Measurements from ENCODE around the gene ZNF629.

The ZNF629 gene

DNA sequence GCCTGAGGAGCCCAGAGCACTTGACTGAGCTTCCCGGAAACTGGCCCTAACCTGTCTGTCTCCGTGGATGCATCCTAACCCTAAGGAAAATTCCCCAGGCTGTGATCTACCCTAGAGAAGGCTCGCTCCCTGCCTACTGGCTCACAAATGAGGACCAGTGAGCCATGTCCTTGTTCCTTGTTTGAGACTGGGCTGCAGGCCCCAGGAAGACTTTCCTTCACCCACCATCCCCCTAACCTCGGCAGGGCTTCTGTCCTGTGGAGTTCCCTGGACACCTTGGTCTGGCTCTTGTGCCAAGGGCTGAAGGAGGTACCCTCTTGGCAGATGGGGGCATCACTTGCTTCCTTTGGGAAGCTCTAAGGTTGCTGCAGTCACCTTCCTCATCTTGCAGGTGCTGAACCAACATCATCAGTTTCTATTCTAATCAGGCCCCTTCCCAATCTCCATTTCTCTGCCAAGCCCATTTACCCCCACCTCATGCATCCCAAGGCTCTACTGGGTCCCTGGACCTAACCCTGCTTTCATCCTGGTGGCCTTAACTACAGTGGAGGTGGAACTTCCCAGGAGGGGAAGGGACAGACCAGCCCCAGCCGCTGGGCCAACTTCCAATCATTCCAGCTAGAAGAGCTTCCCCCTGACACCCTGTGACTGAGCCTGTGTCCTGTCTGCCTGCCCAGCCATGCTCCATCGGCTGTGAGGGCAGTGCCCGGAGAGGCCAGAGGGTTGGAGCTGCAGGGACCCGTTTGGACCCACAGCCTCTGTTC, 12.5 kb downstream of the ZNF629 start:
- Histone ChIP-seq H3K27me3 (ENCODE audit: control insufficient read depth, insufficient read depth, low read length) (no peaks in the 10 kb centered on the region), H3K9ac (ENCODE audit: low read depth, low read length) (no peak overlapping the region), H3K4me3 (ENCODE audit: low read depth, low read length) (peak overlapping the region; percentile 59), H3K4me1 (ENCODE audit: control insufficient read depth, insufficient read depth, low read length) (peaks cover 10% of the 10 kb centered on the region), H3K36me3 (ENCODE audit: control insufficient read depth, insufficient read depth, low read length) (peaks cover 38% of the 10 kb centered on the region), H3K9me3 (ENCODE audit: control insufficient read depth, insufficient read depth, low read length) (no peaks in the 10 kb centered on the region)

DNA sequence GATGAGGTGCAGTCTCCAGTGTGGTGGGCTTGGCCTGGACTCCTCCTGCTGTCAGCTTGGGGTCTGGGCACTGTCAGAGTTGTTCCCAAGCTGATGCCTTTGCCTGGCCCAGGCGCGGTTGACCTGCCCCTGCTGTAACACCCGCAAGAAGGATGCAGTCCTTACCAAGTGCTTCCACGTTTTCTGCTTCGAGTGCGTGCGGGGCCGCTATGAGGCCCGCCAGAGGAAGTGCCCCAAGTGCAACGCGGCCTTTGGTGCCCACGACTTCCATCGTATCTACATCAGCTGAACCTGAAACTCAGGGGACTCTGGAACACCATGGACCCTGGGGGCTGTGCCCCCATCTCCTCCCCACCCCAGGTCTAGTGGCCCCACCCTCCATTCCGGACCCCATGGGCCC, 13.2 kb downstream of the ZNF629 start:
- Histone ChIP-seq H3K4me1 (ENCODE audit: control insufficient read depth, insufficient read depth, low read length) (peaks cover 6% of the 10 kb centered on the region), H3K9ac (ENCODE audit: low read depth, low read length) (no peak overlapping the region), H3K36me3 (ENCODE audit: control insufficient read depth, insufficient read depth, low read length) (peaks cover 42% of the 10 kb centered on the region), H3K9me3 (ENCODE audit: control insufficient read depth, insufficient read depth, low read length) (no peaks in the 10 kb centered on the region), H3K4me3 (ENCODE audit: low read depth, low read length) (no peak overlapping the region), H3K27me3 (ENCODE audit: control insufficient read depth, insufficient read depth, low read length) (no peaks in the 10 kb centered on the region)

DNA sequence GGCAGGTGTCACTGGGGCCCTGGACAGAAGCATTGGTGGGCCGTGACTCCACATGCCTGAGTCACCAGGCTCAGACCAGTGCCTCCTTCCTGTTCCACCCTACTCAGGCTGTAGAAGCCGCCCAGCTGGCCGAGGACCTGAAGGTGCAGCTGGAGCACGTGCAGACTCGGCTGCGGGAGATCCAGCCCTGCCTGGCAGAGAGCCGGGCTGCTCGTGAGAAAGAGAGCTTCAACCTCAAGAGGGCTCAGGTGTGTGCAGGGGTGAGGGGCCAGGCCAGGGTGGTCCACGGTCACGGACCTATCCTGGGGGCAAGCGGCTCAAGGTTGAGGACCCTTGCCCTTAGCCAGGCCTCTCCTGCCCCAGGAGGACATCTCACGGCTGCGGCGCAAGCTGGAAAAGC, 15.3 kb downstream of the ZNF629 start:
- Histone ChIP-seq H3K9me3 (ENCODE audit: control insufficient read depth, insufficient read depth, low read length) (no peaks in the 10 kb centered on the region), H3K4me3 (ENCODE audit: low read depth, low read length) (no peak overlapping the region), H3K9ac (ENCODE audit: low read depth, low read length) (no peak overlapping the region), H3K36me3 (ENCODE audit: control insufficient read depth, insufficient read depth, low read length) (peaks cover 58% of the 10 kb centered on the region), H3K27me3 (ENCODE audit: control insufficient read depth, insufficient read depth, low read length) (no peaks in the 10 kb centered on the region), H3K4me1 (ENCODE audit: control insufficient read depth, insufficient read depth, low read length) (no peaks in the 10 kb centered on the region)

DNA sequence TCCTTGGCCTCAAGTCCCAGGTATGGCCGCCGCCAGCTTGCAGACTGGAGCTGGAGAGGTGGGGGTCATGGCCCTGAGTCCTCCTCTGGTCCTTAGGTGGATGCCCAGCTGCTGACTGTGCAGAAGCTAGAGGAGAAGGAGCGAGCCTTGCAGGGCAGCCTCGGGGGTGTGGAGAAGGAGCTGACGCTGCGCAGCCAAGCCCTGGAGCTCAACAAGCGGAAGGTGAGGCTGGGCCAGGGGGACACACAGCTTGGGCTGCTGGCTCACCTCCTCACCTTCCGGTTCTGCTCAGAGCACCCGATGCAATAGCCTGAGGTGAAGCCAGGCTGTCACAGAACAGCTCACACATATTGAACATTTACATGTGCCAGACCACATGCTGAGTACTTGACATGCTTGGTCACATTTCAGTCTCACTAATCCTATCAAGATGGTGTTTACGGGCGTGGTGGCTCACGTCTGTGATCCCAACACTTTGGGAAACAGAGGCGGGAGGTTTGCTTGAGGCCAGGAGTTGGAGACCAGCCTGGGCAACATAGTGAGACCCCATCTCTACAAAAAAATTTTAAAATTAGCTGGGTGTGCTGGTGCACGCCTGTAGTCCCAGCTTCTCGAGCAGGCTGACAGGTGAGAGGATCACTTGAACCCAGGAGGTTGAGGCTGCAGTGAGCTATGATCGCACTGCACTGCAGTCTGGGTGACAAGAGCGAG, 17.5 kb downstream of the ZNF629 start:
- no peaks in the 10 kb centered on the region for H3K9me3 ChIP-seq (ENCODE audit: control insufficient read depth, insufficient read depth, low read length)
- H3K4me1 ChIP-seq (ENCODE audit: control insufficient read depth, insufficient read depth, low read length): no peaks in the 10 kb centered on the region
- no peaks in the 10 kb centered on the region for H3K27me3 ChIP-seq (ENCODE audit: control insufficient read depth, insufficient read depth, low read length)
- no peak overlapping the region for H3K9ac ChIP-seq (ENCODE audit: low read depth, low read length)
- peaks cover 77% of the 10 kb centered on the region for H3K36me3 ChIP-seq (ENCODE audit: control insufficient read depth, insufficient read depth, low read length)
- no peak overlapping the region for H3K4me3 ChIP-seq (ENCODE audit: low read depth, low read length)

DNA sequence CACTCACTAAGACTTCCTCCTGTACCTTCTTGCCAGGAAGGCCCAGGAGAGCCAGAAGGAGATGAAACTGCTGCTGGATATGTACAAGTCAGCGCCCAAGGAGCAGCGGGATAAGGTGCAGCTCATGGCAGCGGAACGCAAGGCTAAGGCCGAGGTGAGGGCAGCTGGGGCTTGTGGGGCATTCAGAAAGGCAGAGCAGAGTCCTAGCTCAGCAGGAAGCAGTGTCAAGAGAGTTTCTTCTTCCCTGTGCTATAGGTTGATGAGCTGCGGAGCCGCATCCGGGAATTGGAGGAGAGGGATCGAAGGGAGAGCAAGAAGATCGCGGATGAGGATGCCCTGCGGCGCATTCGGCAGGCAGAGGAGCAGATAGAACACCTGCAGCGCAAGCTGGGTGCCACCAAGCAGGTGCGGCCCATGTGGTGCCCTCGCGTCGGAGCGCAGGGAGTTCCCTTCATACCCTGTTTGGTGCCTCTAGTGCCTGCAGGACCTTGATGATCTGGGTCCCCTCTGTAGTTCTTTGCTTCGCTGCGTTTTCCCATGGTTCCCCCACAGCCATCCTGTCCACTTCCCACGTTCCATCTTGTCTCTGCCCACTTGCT, 18.3 kb downstream of the ZNF629 start:
- Histone ChIP-seq H3K36me3 (ENCODE audit: control insufficient read depth, insufficient read depth, low read length) (peaks cover 82% of the 10 kb centered on the region), H3K4me3 (ENCODE audit: low read depth, low read length) (no peak overlapping the region), H3K9ac (ENCODE audit: low read depth, low read length) (no peak overlapping the region), H3K9me3 (ENCODE audit: control insufficient read depth, insufficient read depth, low read length) (no peaks in the 10 kb centered on the region), H3K27me3 (ENCODE audit: control insufficient read depth, insufficient read depth, low read length) (no peaks in the 10 kb centered on the region), H3K4me1 (ENCODE audit: control insufficient read depth, insufficient read depth, low read length) (no peaks in the 10 kb centered on the region)

DNA sequence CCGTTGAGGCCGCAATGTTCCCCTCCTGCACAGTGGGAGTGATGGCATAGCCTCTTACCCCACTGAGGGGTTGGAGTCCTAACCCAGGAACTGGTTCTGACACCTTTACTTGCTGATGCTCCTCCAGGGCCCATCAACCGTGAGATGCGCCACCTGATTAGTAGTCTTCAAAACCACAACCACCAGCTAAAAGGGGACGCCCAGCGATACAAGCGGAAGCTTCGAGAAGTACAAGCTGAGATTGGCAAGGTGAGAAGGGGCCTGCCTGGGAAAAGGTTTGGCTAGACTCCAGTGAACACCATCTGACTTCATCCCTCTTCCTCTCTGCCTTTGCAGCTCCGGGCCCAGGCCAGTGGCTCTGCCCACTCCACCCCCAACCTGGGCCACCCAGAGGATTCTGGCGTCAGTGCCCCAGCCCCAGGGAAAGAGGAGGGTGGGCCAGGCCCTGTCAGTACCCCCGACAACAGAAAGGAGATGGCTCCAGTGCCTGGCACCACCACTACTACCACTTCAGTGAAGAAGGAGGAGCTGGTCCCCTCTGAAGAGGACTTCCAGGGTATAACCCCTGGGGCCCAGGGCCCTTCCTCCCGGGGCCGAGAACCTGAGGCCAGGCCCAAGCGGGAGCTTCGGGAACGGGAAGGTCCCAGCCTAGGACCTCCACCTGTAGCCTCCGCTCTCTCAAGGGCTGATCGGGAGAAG, 19.1 kb downstream of the ZNF629 start:
- H3K4me1 ChIP-seq (ENCODE audit: control insufficient read depth, insufficient read depth, low read length): no peaks in the 10 kb centered on the region
- no peaks in the 10 kb centered on the region for H3K27me3 ChIP-seq (ENCODE audit: control insufficient read depth, insufficient read depth, low read length)
- peaks cover 76% of the 10 kb centered on the region for H3K36me3 ChIP-seq (ENCODE audit: control insufficient read depth, insufficient read depth, low read length)
- H3K9ac ChIP-seq (ENCODE audit: low read depth, low read length): no peak overlapping the region
- H3K4me3 ChIP-seq (ENCODE audit: low read depth, low read length): no peak overlapping the region
- H3K9me3 ChIP-seq (ENCODE audit: control insufficient read depth, insufficient read depth, low read length): no peaks in the 10 kb centered on the region

DNA sequence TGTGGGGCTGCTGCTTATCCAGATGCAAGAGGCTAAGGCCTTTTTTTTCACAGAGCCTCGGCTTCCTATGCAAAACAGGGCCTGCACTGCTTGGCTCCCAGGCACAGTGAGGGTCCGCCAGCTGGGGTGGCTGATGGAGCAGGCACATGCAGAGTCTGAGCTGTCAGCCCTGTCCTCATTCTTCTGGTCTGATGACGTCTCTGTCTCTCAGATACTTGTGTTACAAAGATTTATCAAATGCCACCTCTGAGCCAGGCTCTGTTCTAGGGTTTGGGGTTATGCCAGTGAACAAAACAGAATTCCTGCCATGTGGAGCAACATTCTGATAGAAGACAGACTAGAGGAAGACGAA, 20.1 kb downstream of the ZNF629 start:
- Histone ChIP-seq H3K36me3 (ENCODE audit: control insufficient read depth, insufficient read depth, low read length) (peaks cover 67% of the 10 kb centered on the region), H3K27me3 (ENCODE audit: control insufficient read depth, insufficient read depth, low read length) (no peaks in the 10 kb centered on the region), H3K4me1 (ENCODE audit: control insufficient read depth, insufficient read depth, low read length) (no peaks in the 10 kb centered on the region)

DNA sequence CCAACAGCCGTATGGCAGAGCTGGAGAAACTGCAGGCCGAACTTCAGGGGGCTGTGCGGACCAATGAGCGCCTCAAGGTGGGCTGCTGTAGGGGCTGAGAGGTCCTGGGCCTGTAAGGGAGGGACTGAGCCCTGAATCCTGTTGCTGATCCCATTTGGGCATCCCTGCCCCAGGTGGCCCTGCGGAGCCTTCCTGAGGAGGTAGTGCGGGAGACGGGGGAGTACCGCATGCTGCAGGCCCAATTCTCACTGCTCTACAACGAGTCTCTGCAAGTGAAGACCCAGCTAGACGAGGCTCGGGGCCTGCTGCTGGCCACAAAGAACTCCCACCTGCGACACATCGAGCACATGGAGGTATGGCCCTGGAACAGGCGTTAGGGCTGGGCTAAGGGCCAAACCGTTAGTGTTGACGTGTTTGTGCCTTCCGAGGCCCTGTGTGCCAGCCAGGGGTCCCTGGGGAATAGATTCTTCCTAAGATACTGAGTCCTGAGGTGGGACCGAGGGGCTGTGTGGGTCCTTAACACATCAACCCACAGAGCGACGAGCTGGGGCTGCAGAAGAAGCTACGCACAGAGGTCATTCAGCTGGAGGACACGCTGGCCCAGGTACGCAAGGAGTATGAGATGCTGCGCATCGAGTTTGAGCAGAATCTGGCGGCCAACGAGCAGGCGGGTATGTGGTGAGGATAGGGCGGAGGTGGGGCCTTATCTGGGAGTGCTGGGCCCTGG, 20.6 kb downstream of the ZNF629 start:
- H3K4me3 ChIP-seq (ENCODE audit: low read depth, low read length): no peak overlapping the region
- no peak overlapping the region for H3K9ac ChIP-seq (ENCODE audit: low read depth, low read length)
- H3K4me1 ChIP-seq (ENCODE audit: control insufficient read depth, insufficient read depth, low read length): no peaks in the 10 kb centered on the region
- peaks cover 62% of the 10 kb centered on the region for H3K36me3 ChIP-seq (ENCODE audit: control insufficient read depth, insufficient read depth, low read length)
- no peaks in the 10 kb centered on the region for H3K27me3 ChIP-seq (ENCODE audit: control insufficient read depth, insufficient read depth, low read length)
- H3K9me3 ChIP-seq (ENCODE audit: control insufficient read depth, insufficient read depth, low read length): no peaks in the 10 kb centered on the region

More for the DNA sequence above, 20.1 kb downstream of the ZNF629 start:
- H3K9ac ChIP-seq (ENCODE audit: low read depth, low read length): no peak overlapping the region
- H3K4me3 ChIP-seq (ENCODE audit: low read depth, low read length): no peak overlapping the region
- no peaks in the 10 kb centered on the region for H3K9me3 ChIP-seq (ENCODE audit: control insufficient read depth, insufficient read depth, low read length)

DNA sequence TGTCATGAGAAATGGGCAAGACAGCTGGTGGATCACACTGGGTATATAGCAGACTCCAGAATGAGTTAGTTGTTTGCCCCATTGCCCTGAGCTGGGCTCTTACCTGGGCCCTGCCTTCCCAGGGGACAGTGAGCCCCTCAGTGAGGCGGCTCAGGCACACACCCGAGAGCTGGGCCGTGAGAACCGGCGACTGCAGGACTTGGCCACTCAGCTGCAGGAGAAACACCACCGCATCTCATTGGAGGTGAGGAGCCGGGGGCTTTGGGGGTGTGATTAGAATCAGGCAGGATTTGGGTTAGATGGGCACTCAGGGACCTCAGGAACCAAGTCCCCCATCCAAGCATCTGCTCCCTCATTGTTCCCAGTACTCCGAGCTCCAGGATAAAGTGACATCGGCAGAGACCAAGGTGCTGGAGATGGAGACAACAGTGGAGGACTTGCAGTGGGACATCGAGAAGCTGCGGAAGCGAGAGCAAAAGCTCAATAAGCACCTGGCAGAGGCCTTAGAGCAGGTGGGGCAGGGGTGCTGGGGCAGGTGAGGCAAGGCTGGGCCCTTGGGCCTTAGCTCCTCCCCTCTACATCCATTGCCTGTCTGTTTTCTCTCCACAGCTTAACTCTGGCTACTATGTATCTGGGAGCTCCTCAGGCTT, 22.1 kb downstream of the ZNF629 start:
- no peak overlapping the region for H3K4me3 ChIP-seq (ENCODE audit: low read depth, low read length)
- no peaks in the 10 kb centered on the region for H3K9me3 ChIP-seq (ENCODE audit: control insufficient read depth, insufficient read depth, low read length)
- no peak overlapping the region for H3K9ac ChIP-seq (ENCODE audit: low read depth, low read length)
- H3K27me3 ChIP-seq (ENCODE audit: control insufficient read depth, insufficient read depth, low read length): no peaks in the 10 kb centered on the region
- H3K36me3 ChIP-seq (ENCODE audit: control insufficient read depth, insufficient read depth, low read length): peaks cover 52% of the 10 kb centered on the region
- H3K4me1 ChIP-seq (ENCODE audit: control insufficient read depth, insufficient read depth, low read length): no peaks in the 10 kb centered on the region

DNA sequence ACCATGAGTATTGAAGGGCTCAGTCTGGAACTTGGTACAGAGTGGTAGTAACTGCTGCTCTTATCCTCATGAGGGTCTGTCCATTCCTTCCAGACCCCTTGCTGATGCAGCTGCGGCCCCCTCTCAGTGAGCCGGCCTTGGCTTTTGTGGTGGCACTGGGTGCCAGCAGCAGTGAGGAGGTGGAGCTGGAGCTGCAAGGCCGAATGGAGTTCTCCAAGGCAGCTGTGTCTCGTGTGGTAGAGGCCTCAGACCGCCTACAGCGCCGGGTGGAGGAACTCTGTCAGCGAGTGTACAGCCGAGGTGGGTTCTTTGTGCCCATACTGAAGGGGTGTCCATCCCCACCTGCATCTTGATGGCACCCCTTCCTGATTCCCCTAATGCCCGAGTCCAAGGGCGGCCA, 22.9 kb downstream of the ZNF629 start:
- no peaks in the 10 kb centered on the region for H3K27me3 ChIP-seq (ENCODE audit: control insufficient read depth, insufficient read depth, low read length)
- H3K9ac ChIP-seq (ENCODE audit: low read depth, low read length): no peak overlapping the region
- H3K36me3 ChIP-seq (ENCODE audit: control insufficient read depth, insufficient read depth, low read length): peaks cover 51% of the 10 kb centered on the region
- H3K9me3 ChIP-seq (ENCODE audit: control insufficient read depth, insufficient read depth, low read length): no peaks in the 10 kb centered on the region
- H3K4me3 ChIP-seq (ENCODE audit: low read depth, low read length): no peak overlapping the region
- no peaks in the 10 kb centered on the region for H3K4me1 ChIP-seq (ENCODE audit: control insufficient read depth, insufficient read depth, low read length)

Data from iPS-15b (cell line).